Hypothalamus (tissue), 51 donors: ENCODE results near the gene TUBGCP3.
A peak's percentile ranks its signal among the peaks of the same experiment; 100 is the strongest.
"Not testable (repeated sequence)": the region's sequence is repeated elsewhere in the genome, so short reads cannot be mapped to it uniquely, and the experiment has no call there.

Experiments
- DNase-seq, 51 donors: peaks; one replicate each; lab custom pipeline; 2025; lab: John Stamatoyannopoulos, UW

TUBGCP3 gene

GRCh38 chr13:112587764-112588489 lies at the start of gene TUBGCP3:
Gene TUBGCP3, minus strand, starts transcription at chr13:112588153. Its CDS starts 173 bp downstream, at chr13:112587980.
- peak; percentile 40 to 87 (median 71) for DNase-seq

GRCh38 chr13:112637017-112637801 lies 49.3 kb upstream of the TUBGCP3 start:
- no peak for DNase-seq

- no peak for DNase-seq
Measured at GRCh38 chr13:112636401-112636975, 48.5 kb upstream of the TUBGCP3 start.

GRCh38 chr13:112635323-112635722 lies 47.4 kb upstream of the TUBGCP3 start:
- no peak for DNase-seq

- DNase-seq, result no peak
Measured at GRCh38 chr13:112634102-112634501, 46.1 kb upstream of the TUBGCP3 start.

GRCh38 chr13:112630226-112630625 lies 42.3 kb upstream of the TUBGCP3 start:
- DNase-seq, result not testable (repeated sequence)

GRCh38 chr13:112629161-112629560 lies 41.2 kb upstream of the TUBGCP3 start:
- no peak for DNase-seq

GRCh38 chr13:112627613-112628012 lies 39.7 kb upstream of the TUBGCP3 start:
- not testable (repeated sequence) for DNase-seq

GRCh38 chr13:112627161-112627560 lies 39.2 kb upstream of the TUBGCP3 start:
- DNase-seq, result no peak

- DNase-seq, result no peak
Measured at GRCh38 chr13:112626761-112627160, 38.8 kb upstream of the TUBGCP3 start.

- no peak for DNase-seq
Measured at GRCh38 chr13:112626124-112626523, 38.2 kb upstream of the TUBGCP3 start.

- DNase-seq, result no peak
Measured at GRCh38 chr13:112625698-112626097, 37.7 kb upstream of the TUBGCP3 start.

- no peak for DNase-seq
Measured at GRCh38 chr13:112624602-112625430, 36.9 kb upstream of the TUBGCP3 start.

GRCh38 chr13:112624040-112624439 lies 36.1 kb upstream of the TUBGCP3 start:
- DNase-seq, result no peak

GRCh38 chr13:112623051-112623711 lies 35.2 kb upstream of the TUBGCP3 start:
- no peak for DNase-seq

GRCh38 chr13:112622375-112622774 lies 34.4 kb upstream of the TUBGCP3 start:
- DNase-seq, result no peak

GRCh38 chr13:112619730-112620631 lies 32.0 kb upstream of the TUBGCP3 start:
- peak in 5 of 51 donors; percentile 7 to 71 (median 36) for DNase-seq

- DNase-seq, result no peak
Measured at GRCh38 chr13:112618501-112618900, 30.5 kb upstream of the TUBGCP3 start.

- no peak for DNase-seq
Measured at GRCh38 chr13:112617754-112618375, 29.9 kb upstream of the TUBGCP3 start.
